Naive thymus-derived CD8-positive, alpha-beta T cell (primary cell): ENCODE data around the gene TFAM. TPM values are rescaled to one million over a fixed set of nuclear protein-coding genes. Genes with fewer than 3 reads are reported as not detected.
A peak's percentile ranks its signal among the peaks of the same experiment; 100 is the strongest.

ENCODE experiments used
- ATAC-seq, 2 donors: fragments of 150-1000 bp; cut with Tn5 transposase in 1 of 2; sonication (Bioruptor Pico), chemical (Tn5 transposase) in 1 of 2; 1 replicate in 1 of 2; 2 replicates in 1 of 2; pipeline ENCODE4 v1.10.0; 2021; ENCODE audit warnings: mild to moderate bottlenecking in 2 of 2, moderate library complexity in 2 of 2
- POLR2A ChIA-PET: fragments of 350-600 bp; sonication (Branson Sonifier 250); formaldehyde crosslinking; loops from one replicate; lab custom pipeline; 2021; ENCODE audit warnings: antibody characterized with exemption; lab: Charles Lee
- DNase-seq, 10 donors: peaks; one replicate each; pipeline versions ENCODE4 v3.0.0 to v3.0.0-alpha.2; 2020 to 2022
- H3K27ac Mint-ChIP-seq, 10 donors: one replicate each; pipeline ENCODE4 v1.8.0; 2020 to 2022; ENCODE audit warnings: mild to moderate bottlenecking in 10 of 10, mixed read lengths in 10 of 10, moderate library complexity in 4 of 10, inconsistent platforms in 1 of 10
- H3K27me3 Mint-ChIP-seq, 5 donors: one replicate each; pipeline ENCODE4 v1.8.0; 2021 to 2022; ENCODE audit warnings: mixed read lengths in 5 of 5
- H3K36me3 Mint-ChIP-seq, 3 donors: one replicate each; pipeline ENCODE4 v1.8.0; 2020 to 2022; ENCODE audit warnings: mixed read lengths in 3 of 3, mild to moderate bottlenecking in 2 of 3, inconsistent platforms in 1 of 3
- H3K4me1 Mint-ChIP-seq, 4 donors: one replicate each; pipeline ENCODE4 v1.8.0; 2021 to 2022; ENCODE audit warnings: mixed read lengths in 4 of 4
- H3K4me3 Mint-ChIP-seq, 10 donors: one replicate each; pipeline ENCODE4 v1.8.0; 2020 to 2022; ENCODE audit warnings: mild to moderate bottlenecking in 10 of 10, mixed read lengths in 10 of 10, moderate library complexity in 6 of 10, inconsistent platforms in 1 of 10
- H3K9me3 Mint-ChIP-seq, 9 donors: one replicate each; pipeline ENCODE4 v1.8.0; 2020 to 2022; ENCODE audit warnings: mixed read lengths in 9 of 9, mild to moderate bottlenecking in 3 of 9, inconsistent platforms in 1 of 9, moderate library complexity in 1 of 9
- polyA plus RNA-seq, 3 donors: library from polyadenylated mRNA; unstranded; fragments of 300-500 nt; fragmentation: Illumina TruSeq; gene quantifications; one replicate each; pipeline ENCODE4 v1.2.3, GENCODE V29; 2021
- total RNA-seq, 8 experiments: library from RNA in 2 of 8; stranded (reverse) in 2 of 8; gene quantifications; one replicate each; pipeline ENCODE4 v1.2.3 and lab custom pipeline; 2021 to 2026

Gene TFAM
- total and polyA plus RNA-seq, 5 experiments from 2014 or later, result 50.3 to 61.4 (median 52.7) TPM

DNA sequence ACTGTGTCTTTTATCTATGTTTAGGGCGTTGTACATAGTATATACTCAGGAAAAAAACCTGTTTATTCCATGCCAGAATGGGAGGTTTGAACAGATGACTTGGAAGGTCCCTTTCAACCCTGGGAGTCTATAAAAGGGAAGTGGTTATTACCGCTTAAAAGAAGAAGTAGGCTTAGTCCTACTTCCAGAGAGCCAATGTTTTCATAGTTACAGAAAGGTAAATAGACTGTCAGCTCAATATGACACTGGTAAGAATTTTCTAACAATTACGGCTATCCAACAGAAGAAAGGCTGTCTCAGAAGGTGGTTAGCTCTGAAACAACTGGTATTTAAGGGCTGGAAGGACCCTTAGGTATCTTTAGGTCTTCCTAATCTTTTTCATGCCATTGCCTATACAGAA lies 1.1 kb upstream of the TFAM start:
- Mint-ChIP-seq H3K4me1 (peaks cover 18 to 51% (median 44%) of the 10 kb centered on the region in 4 donors), H3K27ac (peak overlapping the region; percentile 44 to 99 (median 96)), H3K36me3 (peaks cover 0 to 26% (median 4%) of the 10 kb centered on the region in 3 donors), H3K27me3 (no peaks in the 10 kb centered on the region), H3K9me3 (no peaks in the 10 kb centered on the region), H3K4me3 (peak overlapping the region; percentile 91 to 100 (median 98))
- POLR2A ChIA-PET, result interaction anchor here (1.6 to 2.6 kb wide), 4 partner anchors 41 to 116 kb away, joined by 6 to 39 read pairs (median 24); partner anchors contain the start of genes CISD1, IPMK and UBE2D1
- ATAC-seq, result peak; percentile 53 to 69
- DNase-seq, result peak in 5 of 10 donors; percentile 11 to 73 (median 57)

DNA sequence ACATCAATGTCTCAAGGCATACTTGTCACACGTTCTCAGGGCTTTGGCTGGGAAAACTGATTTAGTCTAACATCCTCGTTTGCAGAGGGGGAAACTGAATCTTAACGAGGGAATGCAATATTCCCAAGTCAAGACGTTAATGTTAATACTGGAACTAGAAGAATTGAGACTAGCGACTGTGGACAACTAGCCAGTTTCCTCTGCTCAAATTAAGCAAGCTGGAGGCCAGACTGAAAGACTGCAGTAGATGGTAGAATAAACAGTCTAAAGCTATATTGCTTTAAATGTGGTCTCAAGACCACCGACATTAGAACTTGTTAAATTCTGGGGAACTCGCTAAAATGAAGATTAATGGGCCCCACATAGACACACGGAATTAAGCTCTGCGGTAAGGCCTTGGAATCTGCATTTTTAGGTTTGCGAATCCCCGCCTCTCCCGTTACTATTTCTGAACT lies 639 bp upstream of the TFAM start:
- Mint-ChIP-seq H3K4me1 (peaks cover 16 to 53% (median 47%) of the 10 kb centered on the region in 4 donors), H3K36me3 (peaks cover 0 to 31% (median 7%) of the 10 kb centered on the region in 3 donors), H3K9me3 (no peaks in the 10 kb centered on the region), H3K27me3 (no peaks in the 10 kb centered on the region), H3K4me3 (peak overlapping the region; percentile 91 to 100 (median 98)), H3K27ac (peak overlapping the region; percentile 44 to 99 (median 96))
- DNase-seq, result peak in 1 of 10 donors; percentile 17
- ATAC-seq, result peak; percentile 1 to 6
- POLR2A ChIA-PET, result interaction anchor here (0.7 to 2.6 kb wide), 7 partner anchors 24 to 117 kb away, joined by 3 to 39 read pairs (median 6); partner anchors contain the start of genes CISD1, IPMK and UBE2D1

DNA sequence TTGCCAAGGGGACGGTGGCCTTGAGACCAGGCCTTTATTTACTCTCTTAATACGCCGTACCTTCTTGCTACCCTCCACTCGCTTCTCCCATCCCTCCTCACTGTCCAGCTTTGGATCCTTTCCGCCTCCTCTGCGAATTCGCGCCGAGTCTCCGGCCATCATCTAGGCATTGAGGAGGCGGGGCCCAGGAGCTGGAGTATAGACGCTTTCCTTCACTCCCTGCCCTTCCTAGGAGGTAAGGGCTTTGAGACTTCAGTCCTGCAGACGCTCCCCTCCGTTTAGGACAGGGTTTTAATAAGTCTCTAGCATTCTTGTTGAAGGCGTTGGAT lies 538 bp downstream of the TFAM start:
- Mint-ChIP-seq H3K36me3 (peaks cover 0 to 41% (median 11%) of the 10 kb centered on the region in 3 donors), H3K4me3 (peak overlapping the region; percentile 91 to 100 (median 98)), H3K27me3 (no peaks in the 10 kb centered on the region), H3K27ac (peak overlapping the region; percentile 90 to 99 (median 97)), H3K9me3 (no peaks in the 10 kb centered on the region), H3K4me1 (peaks cover 16 to 61% (median 56%) of the 10 kb centered on the region in 4 donors)
- ATAC-seq (no peak), DNase-seq (no peak)
- POLR2A ChIA-PET, result interaction anchor here (1.8 to 2.6 kb wide), 4 partner anchors 49 to 118 kb away, joined by 3 to 39 read pairs (median 24); partner anchors contain the start of genes CISD1, IPMK and UBE2D1

DNA sequence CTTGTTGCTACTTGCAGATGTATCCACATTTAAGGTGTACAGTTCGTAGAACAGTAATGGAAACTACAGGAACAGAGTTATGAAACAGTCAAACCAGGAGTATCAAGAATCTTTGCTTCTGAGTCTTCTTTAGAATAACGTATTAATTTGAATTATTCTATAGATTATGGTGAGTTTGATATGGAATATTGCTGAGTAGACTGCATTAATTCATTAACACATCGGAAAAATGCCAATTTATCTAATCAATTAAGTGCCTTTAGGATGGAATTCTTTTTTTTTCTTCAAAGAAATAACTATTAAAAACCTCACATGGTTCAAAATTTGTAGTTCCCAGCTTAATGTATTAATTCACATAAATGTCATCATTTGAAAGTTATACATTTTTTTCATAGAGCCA lies 3.8 kb downstream of the TFAM start:
- peak overlapping the region in 2 of 10 donors; percentile 4 to 11 for H3K4me3 Mint-ChIP-seq
- POLR2A ChIA-PET, result no interaction called here
- H3K4me1 Mint-ChIP-seq, result peaks cover 17 to 65% (median 61%) of the 10 kb centered on the region in 4 donors
- DNase-seq, result no peak
- no peaks in the 10 kb centered on the region for H3K27me3 Mint-ChIP-seq
- no peaks in the 10 kb centered on the region for H3K9me3 Mint-ChIP-seq
- H3K27ac Mint-ChIP-seq, result no peak overlapping the region
- no peak for ATAC-seq
- H3K36me3 Mint-ChIP-seq, result peaks cover 0 to 70% (median 16%) of the 10 kb centered on the region in 3 donors

DNA sequence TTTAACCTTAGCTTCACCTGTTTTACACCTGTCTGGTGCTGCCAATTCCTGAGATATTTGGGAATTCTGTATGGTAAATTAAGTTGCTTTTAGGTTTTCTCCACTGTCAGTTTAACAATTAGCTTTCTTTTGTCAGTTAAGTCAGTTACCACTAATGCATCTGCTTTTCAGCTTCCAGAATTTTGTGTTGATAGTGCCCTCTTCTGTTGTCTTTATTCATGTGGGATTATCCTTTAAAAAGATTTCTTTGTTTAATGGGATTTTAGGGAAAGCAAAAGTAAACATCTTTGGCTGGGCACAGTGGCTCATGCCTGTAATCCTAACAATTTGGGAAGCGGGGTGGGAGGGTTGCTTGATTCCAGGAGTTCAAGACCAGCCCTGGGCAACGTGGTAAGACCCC lies 8.1 kb downstream of the TFAM start:
- ATAC-seq (no peak), DNase-seq (no peak)
- peak overlapping the region in 1 of 10 donors; percentile 11 for H3K27ac Mint-ChIP-seq
- POLR2A ChIA-PET, result no interaction called here
- H3K27me3 Mint-ChIP-seq, result no peaks in the 10 kb centered on the region
- H3K9me3 Mint-ChIP-seq, result no peaks in the 10 kb centered on the region
- no peak overlapping the region for H3K4me3 Mint-ChIP-seq
- peaks cover 7 to 30% (median 27%) of the 10 kb centered on the region in 4 donors for H3K4me1 Mint-ChIP-seq
- peaks cover 5 to 89% (median 29%) of the 10 kb centered on the region in 3 donors for H3K36me3 Mint-ChIP-seq

DNA sequence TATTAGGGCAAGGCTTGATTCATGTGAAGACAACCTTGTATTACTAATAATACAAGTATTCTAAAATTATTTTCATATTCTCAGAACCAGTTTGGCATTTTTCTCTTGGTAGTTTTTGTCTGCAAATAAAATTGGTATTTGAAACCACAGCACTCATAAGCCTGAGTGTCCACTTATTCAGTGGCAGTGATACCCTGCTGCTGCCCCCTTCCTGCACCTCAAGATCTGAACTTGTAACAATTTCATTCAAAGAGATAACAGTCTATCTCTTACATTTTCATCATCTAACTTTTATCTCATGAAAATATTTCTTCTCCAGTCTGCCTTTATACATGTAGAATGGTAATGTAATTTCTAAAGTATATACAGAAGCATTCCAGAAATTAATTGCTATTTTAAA lies 9.3 kb downstream of the TFAM start:
- H3K27me3 Mint-ChIP-seq, result no peaks in the 10 kb centered on the region
- POLR2A ChIA-PET, result interaction anchor here (0.7 kb wide), 1 partner anchor 60 kb away, joined by 4 read pairs; the partner anchor contains the start of gene UBE2D1
- no peak overlapping the region for H3K27ac Mint-ChIP-seq
- no peaks in the 10 kb centered on the region for H3K9me3 Mint-ChIP-seq
- peaks cover 5 to 84% (median 25%) of the 10 kb centered on the region in 3 donors for H3K36me3 Mint-ChIP-seq
- no peak for DNase-seq
- peaks cover 7 to 26% (median 23%) of the 10 kb centered on the region in 4 donors for H3K4me1 Mint-ChIP-seq
- no peak for ATAC-seq
- H3K4me3 Mint-ChIP-seq, result no peak overlapping the region

DNA sequence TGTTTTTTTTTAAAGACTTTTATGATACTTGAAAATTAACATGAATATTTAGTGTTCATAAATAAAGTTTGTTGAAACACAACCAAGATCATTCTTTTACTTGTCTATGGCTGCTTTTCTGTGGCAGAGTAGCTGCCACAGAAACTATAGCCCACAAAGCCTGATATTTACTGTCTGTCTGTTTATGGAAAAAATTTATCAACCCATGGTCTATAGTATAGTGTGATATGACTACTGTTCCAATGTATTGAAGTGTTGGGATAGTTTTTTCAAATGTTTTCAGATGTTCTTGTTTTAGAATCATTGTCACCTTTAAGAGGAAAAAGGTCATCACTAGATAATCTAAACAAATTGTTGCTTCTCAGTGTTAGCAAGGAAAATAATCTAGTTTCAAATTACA lies 10.8 kb downstream of the TFAM start:
- no peak for ATAC-seq
- H3K27me3 Mint-ChIP-seq, result no peaks in the 10 kb centered on the region
- H3K27ac Mint-ChIP-seq, result peak overlapping the region in 1 of 10 donors; percentile 24
- peaks cover 10 to 16% (median 13%) of the 10 kb centered on the region in 4 donors for H3K4me1 Mint-ChIP-seq
- no peaks in the 10 kb centered on the region for H3K9me3 Mint-ChIP-seq
- DNase-seq, result no peak
- H3K4me3 Mint-ChIP-seq, result no peak overlapping the region
- peaks cover 5 to 85% (median 26%) of the 10 kb centered on the region in 3 donors for H3K36me3 Mint-ChIP-seq
- POLR2A ChIA-PET, result no interaction called here

DNA sequence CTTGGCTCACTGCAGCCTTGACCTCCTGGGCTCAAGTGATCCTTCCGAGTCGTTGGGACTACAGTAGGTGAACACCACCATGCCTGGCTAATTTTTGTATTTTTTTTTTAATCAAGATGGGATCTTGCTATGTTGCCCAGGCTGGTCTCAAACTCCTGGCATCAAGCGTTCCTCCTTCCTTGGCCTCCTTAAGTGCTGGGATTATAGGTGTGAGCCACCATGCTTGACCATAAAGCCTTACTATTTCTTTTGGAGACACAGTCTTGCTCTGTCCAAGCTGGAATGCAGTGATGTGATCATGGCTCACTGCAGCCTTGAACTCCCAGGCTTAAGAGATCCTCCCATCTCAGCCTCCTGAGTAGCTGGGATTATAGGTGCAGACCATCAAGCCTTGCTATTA lies 12.6 kb downstream of the TFAM start:
- peaks cover 0 to 3% (median 1%) of the 10 kb centered on the region in 4 donors for H3K4me1 Mint-ChIP-seq
- POLR2A ChIA-PET, result no interaction called here
- H3K27ac Mint-ChIP-seq, result peak overlapping the region in 2 of 10 donors; percentile 37 to 75
- no peaks in the 10 kb centered on the region for H3K9me3 Mint-ChIP-seq
- DNase-seq, result no peak
- H3K36me3 Mint-ChIP-seq, result peaks cover 5 to 70% (median 24%) of the 10 kb centered on the region in 3 donors
- no peak for ATAC-seq
- no peak overlapping the region for H3K4me3 Mint-ChIP-seq
- no peaks in the 10 kb centered on the region for H3K27me3 Mint-ChIP-seq

DNA sequence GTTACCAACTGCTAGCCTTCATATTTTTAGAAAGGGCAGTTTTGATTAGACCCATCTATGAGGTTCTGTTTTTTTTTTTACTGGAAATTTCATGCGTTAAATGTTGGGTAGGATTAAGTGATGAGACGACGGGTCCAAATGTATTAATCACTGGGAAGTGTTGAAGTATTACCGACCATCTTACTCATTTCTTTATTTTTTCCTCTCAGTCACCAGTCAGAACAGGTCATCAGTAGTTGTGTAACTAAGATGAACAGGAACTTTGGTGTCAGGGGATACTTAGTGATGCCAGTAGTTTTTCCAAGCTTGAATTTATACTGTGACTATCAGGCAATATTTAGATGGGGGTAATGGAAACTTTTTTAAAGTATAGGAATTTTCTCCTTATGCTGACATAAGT lies 14.2 kb downstream of the TFAM start:
- Mint-ChIP-seq H3K36me3 (peaks cover 5 to 55% (median 21%) of the 10 kb centered on the region in 3 donors), H3K4me3 (no peak overlapping the region), H3K27me3 (no peaks in the 10 kb centered on the region), H3K9me3 (no peaks in the 10 kb centered on the region), H3K27ac (no peak overlapping the region), H3K4me1 (peaks cover 0 to 3% (median 0%) of the 10 kb centered on the region in 4 donors)
- ATAC-seq (no peak), DNase-seq (no peak)
- POLR2A ChIA-PET, result no interaction called here

DNA sequence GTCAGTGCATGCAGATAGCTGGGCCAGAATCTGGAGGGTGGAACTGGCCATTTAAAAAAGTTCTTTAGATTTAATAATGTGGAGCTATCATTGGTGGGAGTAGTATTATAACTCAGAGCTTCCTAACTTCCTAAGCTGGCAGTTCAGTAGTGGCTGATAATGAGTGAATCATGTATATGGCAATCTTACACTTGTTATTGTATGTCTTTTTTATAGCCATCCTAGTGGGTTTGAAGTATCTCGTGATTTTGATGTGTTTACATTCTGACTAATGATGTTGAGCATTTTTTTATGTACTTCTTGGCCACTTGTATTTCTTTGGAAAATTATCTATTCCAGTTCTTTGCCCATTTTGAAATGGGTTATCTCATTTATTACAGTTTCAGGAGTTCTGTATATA lies 15.4 kb downstream of the TFAM start:
- peaks cover 5 to 44% (median 19%) of the 10 kb centered on the region in 3 donors for H3K36me3 Mint-ChIP-seq

DNA sequence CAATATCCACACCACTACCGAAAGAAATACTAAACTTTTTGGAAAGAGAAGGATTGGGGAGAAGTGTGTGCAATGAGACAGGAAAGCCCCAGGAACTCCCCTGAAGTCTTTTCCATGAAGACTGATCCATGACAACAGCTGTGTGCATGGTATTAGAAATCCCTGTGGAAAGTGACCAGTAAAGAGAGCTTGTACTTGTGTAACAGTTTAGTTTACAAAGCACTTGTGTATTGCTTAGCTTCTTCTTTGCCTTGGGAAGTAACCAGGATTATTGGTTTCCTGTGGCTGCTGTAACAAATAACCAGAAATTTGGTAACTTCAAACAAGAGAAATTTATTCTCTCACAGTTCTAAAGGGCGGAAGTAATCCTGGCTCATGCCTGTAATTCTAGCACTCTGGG lies 18.8 kb downstream of the TFAM start:
- DNase-seq (no peak), ATAC-seq (no peak)
- Mint-ChIP-seq H3K27me3 (no peaks in the 10 kb centered on the region), H3K36me3 (peaks cover 0 to 19% (median 8%) of the 10 kb centered on the region in 3 donors), H3K9me3 (no peaks in the 10 kb centered on the region), H3K4me1 (peaks cover 0 to 5% (median 0%) of the 10 kb centered on the region in 4 donors), H3K27ac (no peak overlapping the region), H3K4me3 (no peak overlapping the region)
- POLR2A ChIA-PET, result no interaction called here

More for the DNA sequence above, 15.4 kb downstream of the TFAM start:
- DNase-seq (no peak), ATAC-seq (no peak)
- Mint-ChIP-seq H3K9me3 (no peaks in the 10 kb centered on the region), H3K4me1 (peaks cover 0 to 3% (median 0%) of the 10 kb centered on the region in 4 donors), H3K4me3 (no peak overlapping the region), H3K27ac (no peak overlapping the region), H3K27me3 (no peaks in the 10 kb centered on the region)
- POLR2A ChIA-PET, result interaction anchor here (0.7 kb wide), 1 partner anchor 47 kb away, joined by 3 read pairs; no protein-coding TSS in a partner anchor

DNA sequence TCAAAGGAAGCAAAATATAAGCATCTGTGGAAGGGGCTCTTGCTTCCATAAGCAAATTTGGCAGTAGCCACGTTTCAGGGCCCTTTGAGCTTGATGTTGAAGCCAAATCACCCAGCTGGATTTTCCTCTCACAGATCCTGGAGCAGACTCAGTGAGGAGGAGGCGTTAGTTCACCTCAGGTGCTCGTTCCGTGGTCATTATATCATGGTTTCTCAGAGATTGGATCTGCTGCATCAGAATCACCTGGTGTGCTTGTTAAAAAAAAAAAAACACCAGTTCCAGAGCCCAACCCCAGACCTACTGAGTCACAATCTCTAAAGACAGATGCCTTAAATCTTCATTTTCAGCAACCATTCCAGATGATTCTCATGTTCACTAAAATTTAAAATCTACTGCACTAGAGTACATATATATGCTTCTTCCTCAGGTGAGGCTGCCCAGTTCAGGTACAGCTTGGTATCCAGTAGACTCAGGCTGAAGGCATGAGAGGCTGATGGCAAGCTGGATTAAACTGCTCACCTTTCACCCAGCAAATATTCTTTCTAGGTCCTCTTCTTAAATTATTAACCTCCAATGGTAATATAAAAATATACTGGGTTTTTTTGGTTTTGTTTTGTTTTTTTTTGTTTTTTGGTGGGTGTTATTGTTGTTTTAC lies 24.9 kb downstream of the TFAM start:
- Mint-ChIP-seq H3K4me3 (no peak overlapping the region), H3K27me3 (peaks cover 0 to 7% (median 2%) of the 10 kb centered on the region in 5 donors), H3K9me3 (peaks cover 0 to 4% (median 0%) of the 10 kb centered on the region in 9 donors), H3K36me3 (no peaks in the 10 kb centered on the region), H3K27ac (no peak overlapping the region), H3K4me1 (peaks cover 0 to 3% (median 0%) of the 10 kb centered on the region in 4 donors)
- DNase-seq, result no peak
- POLR2A ChIA-PET, result no interaction called here
- ATAC-seq, result no peak

DNA sequence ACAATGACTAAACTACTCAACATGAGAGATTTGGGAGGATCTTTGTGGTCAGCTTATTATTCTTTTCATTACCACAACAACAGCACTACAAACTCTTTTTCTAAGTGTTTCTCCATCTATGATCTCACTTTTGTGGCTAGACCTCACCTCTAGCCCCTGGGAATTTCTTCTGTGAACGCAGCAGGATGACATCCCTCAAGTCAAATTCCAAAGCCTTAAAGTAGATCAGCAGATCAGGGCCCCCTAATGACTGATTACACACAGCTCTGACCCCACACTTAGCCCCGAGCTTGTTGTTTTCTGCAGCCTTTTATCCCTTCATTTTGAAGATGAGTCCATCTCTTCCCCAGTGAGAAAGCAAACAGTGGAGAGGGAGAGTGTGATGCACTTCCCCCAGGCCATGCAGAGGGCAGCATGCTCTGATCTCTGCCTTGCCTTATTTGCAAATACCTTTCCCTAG lies 27.3 kb downstream of the TFAM start:
- Mint-ChIP-seq H3K36me3 (no peaks in the 10 kb centered on the region), H3K27ac (no peak overlapping the region), H3K9me3 (peaks cover 0 to 4% (median 0%) of the 10 kb centered on the region in 9 donors), H3K27me3 (peaks cover 3 to 21% (median 8%) of the 10 kb centered on the region in 5 donors), H3K4me3 (no peak overlapping the region), H3K4me1 (no peaks in the 10 kb centered on the region)
- POLR2A ChIA-PET, result no interaction called here
- DNase-seq (no peak), ATAC-seq (no peak)
